ENCODE measurements around the gene C11orf98. TPM values are rescaled to one million over a fixed set of nuclear protein-coding genes. Genes with fewer than 3 reads are reported as not detected.

The C11orf98 gene
- total RNA-seq, 1 donor from 2014 or later, result 99.6 TPM

- intact Hi-C loops (cut with micrococcal nuclease), result no loop called here
Measured at GRCh38 chr11:62687508-62688396, 22.7 kb upstream of the C11orf98 start.

- intact Hi-C loops (cut with micrococcal nuclease), result no loop called here
Measured at GRCh38 chr11:62682518-62682917, 17.5 kb upstream of the C11orf98 start.

- intact Hi-C loops (cut with micrococcal nuclease), result loop anchor here (1.0 kb wide), 1 partner anchor 13 kb away; no protein-coding TSS in a partner anchor
Measured at GRCh38 chr11:62680825-62681240, 15.8 kb upstream of the C11orf98 start.

GRCh38 chr11:62678770-62679696 is 14.0 kb upstream of the C11orf98 start, which contains the start of gene UBXN1:
TSS of gene UBXN1 (minus strand) at chr11:62679073. CDS start at chr11:62678923, 150 bp downstream.
- intact Hi-C loops (cut with micrococcal nuclease), result loop anchor here (1.0 to 10.0 kb wide), 4 partner anchors 8 to 254 kb away; partner anchors contain the start of genes C11orf98, CSKMT, INTS5 and UQCC3

GRCh38 chr11:62678433-62678769 is 13.4 kb upstream of the C11orf98 start:
- intact Hi-C loops (cut with micrococcal nuclease), result loop anchor here (2.0 to 10.0 kb wide), 3 partner anchors 14 to 254 kb away; partner anchors contain the start of genes C11orf98, CSKMT and INTS5

GRCh38 chr11:62677714-62678113 is 12.7 kb upstream of the C11orf98 start:
- intact Hi-C loops (cut with micrococcal nuclease), result loop anchor here (2.0 to 10.0 kb wide), 3 partner anchors 13 to 253 kb away; partner anchors contain the start of genes C11orf98, CSKMT and INTS5

- intact Hi-C loops (cut with micrococcal nuclease), result loop anchor here (10.0 kb wide), 1 partner anchor 252 kb away; no protein-coding TSS in a partner anchor
Measured at GRCh38 chr11:62677156-62677555, 12.1 kb upstream of the C11orf98 start.

- intact Hi-C loops (cut with micrococcal nuclease), result loop anchor here (10.0 kb wide), 1 partner anchor 252 kb away; no protein-coding TSS in a partner anchor
Measured at GRCh38 chr11:62676698-62677097, 11.7 kb upstream of the C11orf98 start.

- intact Hi-C loops (cut with micrococcal nuclease), result loop anchor here (10.0 kb wide), 1 partner anchor 251 kb away; no protein-coding TSS in a partner anchor
Measured at GRCh38 chr11:62675415-62675814, 10.4 kb upstream of the C11orf98 start.

GRCh38 chr11:62673196-62673525 is 8.2 kb upstream of the C11orf98 start:
- intact Hi-C loops (cut with micrococcal nuclease), result loop anchor here (5.0 to 10.0 kb wide), 2 partner anchors 34 to 248 kb away; partner anchors contain the start of genes BSCL2 and GNG3

- intact Hi-C loops (cut with micrococcal nuclease), result loop anchor here (1.0 to 10.0 kb wide), 4 partner anchors 8 to 247 kb away; partner anchors contain the start of genes BSCL2, GNG3, INTS5 and UBXN1
Measured at GRCh38 chr11:62671608-62672389, 6.8 kb upstream of the C11orf98 start, which contains the start of the genes LBHD1 and UQCC3. TSS of gene LBHD1 (minus strand) at chr11:62672267. CDS start at chr11:62670031, 2,236 bp downstream. TSS of gene UQCC3 (plus strand) at chr11:62671673. CDS start at chr11:62671746, 73 bp downstream.

GRCh38 chr11:62671236-62671607 is 6.2 kb upstream of the C11orf98 start:
- intact Hi-C loops (cut with micrococcal nuclease), result loop anchor here (1.0 to 10.0 kb wide), 4 partner anchors 8 to 246 kb away; partner anchors contain the start of genes BSCL2, GNG3, INTS5 and UBXN1

- intact Hi-C loops (cut with micrococcal nuclease), result loop anchor here (2.0 to 10.0 kb wide), 3 partner anchors 17 to 245 kb away; partner anchors contain the start of genes BSCL2, GNG3 and INTS5
Measured at GRCh38 chr11:62669420-62670161, 4.6 kb upstream of the C11orf98 start.

- intact Hi-C loops (cut with micrococcal nuclease), result no loop called here
Measured at GRCh38 chr11:62667460-62667859, 2.5 kb upstream of the C11orf98 start.

GRCh38 chr11:62666259-62666926 is 1.4 kb upstream of the C11orf98 start:
- intact Hi-C loops (cut with micrococcal nuclease), result no loop called here

GRCh38 chr11:62665599-62666258 is 719 bp upstream of the C11orf98 start:
- intact Hi-C loops (cut with micrococcal nuclease), result loop anchor here (1.0 to 2.0 kb wide), 7 partner anchors 13 to 75 kb away; partner anchors contain the start of genes EML3, GANAB, HNRNPUL2 and MTA2

- intact Hi-C loops (cut with micrococcal nuclease), result loop anchor here (1.0 to 2.0 kb wide), 7 partner anchors 14 to 74 kb away; partner anchors contain the start of genes EML3, GANAB, HNRNPUL2 and MTA2
Measured at GRCh38 chr11:62664405-62665074, 470 bp downstream of the C11orf98 start.

Data from T-helper 2 cell treated with Interferon-gamma antibody and Interleukin-4, amounts not matched to agents 100 ng/mL and 5 ng/mL, for 36 hours (primary cell).